H1 (cell line): ENCODE results near the gene MBD5.

Experiments used
- BACH1 ChIP-seq: IDR thresholded peaks from 2 replicates; pipeline ENCODE4 v1.6.1; 2012; ENCODE audit warnings: low read length, improper control_type of control experiment
- CEBPB ChIP-seq: IDR thresholded peaks from 2 replicates; pipeline ENCODE4 v1.6.1; 2012; ENCODE audit warnings: low read depth, low read length
- CHD2 ChIP-seq: IDR thresholded peaks from 2 replicates; pipeline ENCODE4 v1.6.1; 2012; ENCODE audit warnings: low read length, improper control_type of control experiment
- EP300 ChIP-seq, 2 experiments: IDR thresholded peaks; 1 replicate in 1 of 2; 2 replicates in 1 of 2; pipeline ENCODE4 v1.6.1; 2011 to 2012; ENCODE audit warnings: low read depth in 2 of 2, low read length in 2 of 2, mild to moderate bottlenecking in 2 of 2, borderline replicate concordance in 1 of 2, inconsistent platforms in 1 of 2, moderate library complexity in 1 of 2
- EZH2 ChIP-seq: fragments of 200-600 bp; sonication (generic); IDR thresholded peaks from 2 replicates; pipeline ENCODE4 v1.7.1; 2012; ENCODE audit warnings: low read depth, mild to moderate bottlenecking, moderate library complexity, low read length, inconsistent platforms; ENCODE audit not compliant: severe bottlenecking
- HDAC6 ChIP-seq: IDR thresholded peaks from one replicate; pipeline ENCODE4 v1.7.1; 2012; ENCODE audit warnings: low read depth, mild to moderate bottlenecking, inconsistent platforms, low read length, moderate library complexity
- JUN ChIP-seq: IDR thresholded peaks from 2 replicates; pipeline ENCODE4 v1.6.1; 2011; ENCODE audit warnings: low read depth, mild to moderate bottlenecking, improper control_type of control experiment, low read length
- KDM1A ChIP-seq: fragments of 200-600, 300-600 bp; sonication (generic); IDR thresholded peaks from 2 replicates; pipeline ENCODE4 v1.7.1; 2016; ENCODE audit warnings: mild to moderate bottlenecking, low read length, borderline replicate concordance
- POLR2A ChIP-seq, 2 experiments: IDR thresholded peaks; 1 replicate in 1 of 2; 2 replicates in 1 of 2; pipeline ENCODE4 v1.6.1; 2011; ENCODE audit warnings: low read depth in 2 of 2, low read length in 2 of 2, mild to moderate bottlenecking in 2 of 2; ENCODE audit errors: control extremely low read depth in 1 of 2
- POLR2AphosphoS5 ChIP-seq: IDR thresholded peaks from 2 replicates; pipeline ENCODE4 v1.6.1; 2011; ENCODE audit warnings: low read depth, low read length
- RAD21 ChIP-seq, 2 experiments: IDR thresholded peaks in 1 of 2; conservative IDR thresholded peaks in 1 of 2; 2 replicates each; pipeline ENCODE4 v1.6.1; 2011; ENCODE audit warnings: low read depth in 2 of 2, low read length in 2 of 2, improper control_type of control experiment in 1 of 2, inconsistent platforms in 1 of 2, mild to moderate bottlenecking in 1 of 2, moderate library complexity in 1 of 2
- SP1 ChIP-seq: IDR thresholded peaks from 2 replicates; pipeline ENCODE4 v1.6.1; 2011; ENCODE audit warnings: low read depth, low read length
- YY1 ChIP-seq: IDR thresholded peaks from 2 replicates; pipeline ENCODE4 v1.6.1; 2011; ENCODE audit warnings: low read depth, mild to moderate bottlenecking, low read length
- TF ChIP-seq, protein P1 (sequence below), 3 experiments: IDR thresholded peaks; 1 replicate in 2 of 3; 2 replicates in 1 of 3; pipeline versions ENCODE4 v1.5.1 to v1.6.1; 2011; ENCODE audit warnings: low read length in 3 of 3, mild to moderate bottlenecking in 3 of 3, inconsistent platforms in 2 of 3, low read depth in 1 of 3, moderate library complexity in 1 of 3; ENCODE audit not compliant: insufficient read depth in 1 of 3; ENCODE audit errors: control extremely low read depth in 1 of 3

- TF ChIP-seq POLR2AphosphoS5 (no peak), BACH1 (no peak), YY1 (no peak), HDAC6 (no peak), RAD21 (IDR thresholded peaks at IDR 0.05 in 1 of 2, conservative IDR thresholded peaks at IDR 0.05 in 1 of 2; ENCODE audit: low read depth in 2 of 2, low read length in 2 of 2) (no peak), KDM1A (no peak), CEBPB (no peak), POLR2A (IDR thresholded peaks at IDR 0.05; ENCODE audit: control extremely low read depth in 1 of 2, low read depth in 2 of 2, low read length in 2 of 2) (no peak), EP300 (IDR thresholded peaks at IDR 0.05; ENCODE audit: borderline replicate concordance in 1 of 2, low read depth in 2 of 2, low read length in 2 of 2) (no peak), JUN (no peak), CHD2 (no peak), EZH2 (no peak), SP1 (no peak)
- TF ChIP-seq, protein P1, sequence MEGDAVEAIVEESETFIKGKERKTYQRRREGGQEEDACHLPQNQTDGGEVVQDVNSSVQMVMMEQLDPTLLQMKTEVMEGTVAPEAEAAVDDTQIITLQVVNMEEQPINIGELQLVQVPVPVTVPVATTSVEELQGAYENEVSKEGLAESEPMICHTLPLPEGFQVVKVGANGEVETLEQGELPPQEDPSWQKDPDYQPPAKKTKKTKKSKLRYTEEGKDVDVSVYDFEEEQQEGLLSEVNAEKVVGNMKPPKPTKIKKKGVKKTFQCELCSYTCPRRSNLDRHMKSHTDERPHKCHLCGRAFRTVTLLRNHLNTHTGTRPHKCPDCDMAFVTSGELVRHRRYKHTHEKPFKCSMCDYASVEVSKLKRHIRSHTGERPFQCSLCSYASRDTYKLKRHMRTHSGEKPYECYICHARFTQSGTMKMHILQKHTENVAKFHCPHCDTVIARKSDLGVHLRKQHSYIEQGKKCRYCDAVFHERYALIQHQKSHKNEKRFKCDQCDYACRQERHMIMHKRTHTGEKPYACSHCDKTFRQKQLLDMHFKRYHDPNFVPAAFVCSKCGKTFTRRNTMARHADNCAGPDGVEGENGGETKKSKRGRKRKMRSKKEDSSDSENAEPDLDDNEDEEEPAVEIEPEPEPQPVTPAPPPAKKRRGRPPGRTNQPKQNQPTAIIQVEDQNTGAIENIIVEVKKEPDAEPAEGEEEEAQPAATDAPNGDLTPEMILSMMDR (IDR thresholded peaks at IDR 0.05; ENCODE audit: control extremely low read depth in 1 of 3, insufficient read depth in 1 of 3, low read depth in 1 of 3, low read length in 3 of 3): no peak
These were observed 231.1 kb downstream of the MBD5 start for GRCh38 chr2:148251993-148252392.
